ENCODE results near the gene CTCFL.

CTCFL gene

DNA sequence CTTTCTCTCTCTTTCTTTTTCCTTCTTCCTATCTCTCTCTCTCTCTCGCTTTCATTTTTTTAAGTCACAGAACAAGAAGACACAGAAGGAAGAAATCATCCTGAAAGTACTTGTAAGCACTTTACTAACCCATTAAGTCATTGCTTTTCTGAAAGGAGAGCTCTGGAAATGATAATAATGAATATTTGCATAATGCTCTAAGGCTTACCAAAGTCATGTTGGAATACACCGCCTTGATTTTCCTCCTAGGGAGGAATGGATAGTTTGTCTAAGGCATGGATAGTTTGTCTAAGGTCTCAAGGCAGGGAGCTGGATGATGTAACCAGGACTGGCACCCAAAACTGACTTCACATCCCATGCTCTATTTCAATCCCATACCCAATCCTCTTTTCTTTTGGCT is 12.9 kb upstream of the CTCFL start:
- peaks cover 9% of the 10 kb centered on the region for H3K9me3 ChIP-seq (ENCODE audit: insufficient read depth, low read depth, low read length)
- H3K36me3 ChIP-seq (ENCODE audit: control insufficient read depth in 1 of 2, insufficient read depth in 2 of 2, low read length in 2 of 2), result no peaks in the 10 kb centered on the region
- 100% methylated on average over 1 of the region's 2 CpGs for WGBS (ENCODE audit: extremely low coverage, insufficient coverage, insufficient read length)
- no peaks in the 10 kb centered on the region for H3K79me1 ChIP-seq (ENCODE audit: low read length)
- no peaks in the 10 kb centered on the region for H3K79me2 ChIP-seq (ENCODE audit: control insufficient read depth, insufficient read depth, low read length, poor library complexity)
- H3K27me3 ChIP-seq (ENCODE audit: insufficient read depth, low read length), result no peaks in the 10 kb centered on the region
- no peak overlapping the region for H3K27ac ChIP-seq (ENCODE audit: low read depth, low read length)
- H2AK5ac ChIP-seq (ENCODE audit: low read length), result no peak overlapping the region
- H4K8ac ChIP-seq (ENCODE audit: low read depth, low read length), result no peak overlapping the region
- no peak overlapping the region for H3K14ac ChIP-seq (ENCODE audit: low read length)
- H2BK120ac ChIP-seq (ENCODE audit: insufficient read depth, low read length, poor library complexity), result no peak overlapping the region
- H3K4me2 ChIP-seq (ENCODE audit: low read length), result no peak overlapping the region
- H3K4ac ChIP-seq (ENCODE audit: low read depth, low read length), result no peak overlapping the region
- no peak overlapping the region for H3K18ac ChIP-seq (ENCODE audit: low read length)
- no peak for DNase-seq
- H3K23ac ChIP-seq (ENCODE audit: low read length), result no peak overlapping the region
- no peak overlapping the region for H3K9ac ChIP-seq (ENCODE audit: low read length)
- no peak overlapping the region for H2BK5ac ChIP-seq (ENCODE audit: low read depth, low read length, poor library complexity)
- H2AFZ ChIP-seq (ENCODE audit: insufficient read depth, low read length, poor library complexity), result no peak overlapping the region
- no peak overlapping the region for H4K91ac ChIP-seq (ENCODE audit: low read depth, low read length)
- H3K4me3 ChIP-seq (ENCODE audit: low read depth, low read length), result no peak overlapping the region
- no peak overlapping the region for H4K12ac ChIP-seq (ENCODE audit: low read depth, low read length)
- no peaks in the 10 kb centered on the region for H3K4me1 ChIP-seq (ENCODE audit: control insufficient read depth in 1 of 2, insufficient read depth in 2 of 2, low read length in 2 of 2)
- no peak overlapping the region for H2BK12ac ChIP-seq (ENCODE audit: low read length)

- no peak overlapping the region for H4K12ac ChIP-seq (ENCODE audit: low read depth, low read length)
- H4K91ac ChIP-seq (ENCODE audit: low read depth, low read length), result no peak overlapping the region
- H3K23ac ChIP-seq (ENCODE audit: low read length), result no peak overlapping the region
- H2BK120ac ChIP-seq (ENCODE audit: insufficient read depth, low read length, poor library complexity), result no peak overlapping the region
- no peak overlapping the region for H3K18ac ChIP-seq (ENCODE audit: low read length)
- H4K8ac ChIP-seq (ENCODE audit: low read depth, low read length), result no peak overlapping the region
- no peaks in the 10 kb centered on the region for H3K79me2 ChIP-seq (ENCODE audit: control insufficient read depth, insufficient read depth, low read length, poor library complexity)
- H2BK5ac ChIP-seq (ENCODE audit: low read depth, low read length, poor library complexity), result no peak overlapping the region
- H2AK5ac ChIP-seq (ENCODE audit: low read length), result no peak overlapping the region
- H3K36me3 ChIP-seq (ENCODE audit: control insufficient read depth in 1 of 2, insufficient read depth in 2 of 2, low read length in 2 of 2), result no peaks in the 10 kb centered on the region
- WGBS (ENCODE audit: extremely low coverage, insufficient coverage, insufficient read length), result no CpG with 5 or more reads among the region's 4 CpGs
- no peak overlapping the region for H3K4me2 ChIP-seq (ENCODE audit: low read length)
- no peaks in the 10 kb centered on the region for H3K27me3 ChIP-seq (ENCODE audit: insufficient read depth, low read length)
- peaks cover 9% of the 10 kb centered on the region for H3K9me3 ChIP-seq (ENCODE audit: insufficient read depth, low read depth, low read length)
- peak in 1 of 2 donors; percentile 28 for DNase-seq
- no peaks in the 10 kb centered on the region for H3K79me1 ChIP-seq (ENCODE audit: low read length)
- H3K4me3 ChIP-seq (ENCODE audit: low read depth, low read length), result no peak overlapping the region
- H3K4ac ChIP-seq (ENCODE audit: low read depth, low read length), result no peak overlapping the region
- H2BK12ac ChIP-seq (ENCODE audit: low read length), result no peak overlapping the region
- H3K9ac ChIP-seq (ENCODE audit: low read length), result no peak overlapping the region
- no peak overlapping the region for H2AFZ ChIP-seq (ENCODE audit: insufficient read depth, low read length, poor library complexity)
- no peak overlapping the region for H3K14ac ChIP-seq (ENCODE audit: low read length)
- H3K27ac ChIP-seq (ENCODE audit: low read depth, low read length), result no peak overlapping the region
- H3K4me1 ChIP-seq (ENCODE audit: control insufficient read depth in 1 of 2, insufficient read depth in 2 of 2, low read length in 2 of 2), result no peaks in the 10 kb centered on the region
These were observed 12.1 kb upstream of the CTCFL start for GRCh38 chr20:57536771-57537724.

DNA sequence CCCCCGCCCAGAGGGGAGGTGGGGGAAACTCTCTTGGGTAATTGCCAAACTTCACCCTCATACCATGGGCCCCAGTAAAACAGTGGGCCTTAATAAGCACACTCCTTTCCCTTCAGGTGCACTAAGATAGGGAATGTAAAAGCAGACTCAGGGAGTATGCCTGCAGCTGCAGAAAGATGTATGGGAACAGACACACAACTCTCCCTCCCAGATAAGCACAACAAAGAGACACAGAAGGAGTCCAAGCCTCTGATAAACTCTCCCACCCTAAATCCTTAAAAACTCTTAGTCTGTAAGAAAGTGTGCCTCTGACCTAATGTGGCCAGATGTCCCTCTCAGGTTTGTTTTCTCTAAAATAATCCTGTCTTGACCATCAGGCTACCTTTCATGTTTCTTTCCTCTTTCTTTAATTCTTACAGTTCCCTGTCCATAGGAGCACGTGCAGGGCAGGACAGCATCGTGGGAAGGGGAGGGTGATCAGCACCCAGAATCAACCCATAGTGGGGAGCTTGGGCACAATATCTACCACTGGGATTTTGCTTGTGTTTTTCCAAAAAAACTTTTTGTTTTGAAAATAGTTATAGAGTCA is 11.3 kb upstream of the CTCFL start:
- Histone ChIP-seq H3K14ac (ENCODE audit: low read length) (no peak overlapping the region), H3K27me3 (ENCODE audit: insufficient read depth, low read length) (no peaks in the 10 kb centered on the region), H3K27ac (ENCODE audit: low read depth, low read length) (no peak overlapping the region), H3K79me1 (ENCODE audit: low read length) (no peaks in the 10 kb centered on the region), H3K23ac (ENCODE audit: low read length) (no peak overlapping the region), H2AK5ac (ENCODE audit: low read length) (no peak overlapping the region), H4K8ac (ENCODE audit: low read depth, low read length) (no peak overlapping the region), H2BK5ac (ENCODE audit: low read depth, low read length, poor library complexity) (no peak overlapping the region), H3K4me1 (ENCODE audit: control insufficient read depth in 1 of 2, insufficient read depth in 2 of 2, low read length in 2 of 2) (no peaks in the 10 kb centered on the region), H2AFZ (ENCODE audit: insufficient read depth, low read length, poor library complexity) (no peak overlapping the region), H3K4me3 (ENCODE audit: low read depth, low read length) (no peak overlapping the region), H4K12ac (ENCODE audit: low read depth, low read length) (no peak overlapping the region), H2BK12ac (ENCODE audit: low read length) (no peak overlapping the region), H3K9ac (ENCODE audit: low read length) (no peak overlapping the region), H3K18ac (ENCODE audit: low read length) (no peak overlapping the region), H3K9me3 (ENCODE audit: insufficient read depth, low read depth, low read length) (peaks cover 9% of the 10 kb centered on the region), H3K36me3 (ENCODE audit: control insufficient read depth in 1 of 2, insufficient read depth in 2 of 2, low read length in 2 of 2) (no peaks in the 10 kb centered on the region), H3K4me2 (ENCODE audit: low read length) (no peak overlapping the region), H2BK120ac (ENCODE audit: insufficient read depth, low read length, poor library complexity) (no peak overlapping the region), H3K4ac (ENCODE audit: low read depth, low read length) (no peak overlapping the region), H3K79me2 (ENCODE audit: control insufficient read depth, insufficient read depth, low read length, poor library complexity) (no peaks in the 10 kb centered on the region), H4K91ac (ENCODE audit: low read depth, low read length) (no peak overlapping the region)
- no CpG with 5 or more reads among the region's 3 CpGs for WGBS (ENCODE audit: extremely low coverage, insufficient coverage, insufficient read length)
- no peak for DNase-seq

GRCh38 chr20:57535297-57535696 is 10.4 kb upstream of the CTCFL start:
- Histone ChIP-seq H3K27me3 (ENCODE audit: insufficient read depth, low read length) (no peaks in the 10 kb centered on the region), H3K18ac (ENCODE audit: low read length) (no peak overlapping the region), H2BK5ac (ENCODE audit: low read depth, low read length, poor library complexity) (no peak overlapping the region), H3K79me1 (ENCODE audit: low read length) (no peaks in the 10 kb centered on the region), H3K9me3 (ENCODE audit: insufficient read depth, low read depth, low read length) (peaks cover 9% of the 10 kb centered on the region), H2BK12ac (ENCODE audit: low read length) (no peak overlapping the region), H3K4ac (ENCODE audit: low read depth, low read length) (no peak overlapping the region), H2AK5ac (ENCODE audit: low read length) (no peak overlapping the region), H4K8ac (ENCODE audit: low read depth, low read length) (no peak overlapping the region), H3K4me2 (ENCODE audit: low read length) (no peak overlapping the region), H4K91ac (ENCODE audit: low read depth, low read length) (no peak overlapping the region), H3K4me3 (ENCODE audit: low read depth, low read length) (no peak overlapping the region), H3K14ac (ENCODE audit: low read length) (no peak overlapping the region), H2AFZ (ENCODE audit: insufficient read depth, low read length, poor library complexity) (no peak overlapping the region), H3K9ac (ENCODE audit: low read length) (no peak overlapping the region), H4K12ac (ENCODE audit: low read depth, low read length) (no peak overlapping the region), H3K27ac (ENCODE audit: low read depth, low read length) (no peak overlapping the region), H3K23ac (ENCODE audit: low read length) (no peak overlapping the region), H3K36me3 (ENCODE audit: control insufficient read depth in 1 of 2, insufficient read depth in 2 of 2, low read length in 2 of 2) (no peaks in the 10 kb centered on the region), H3K79me2 (ENCODE audit: control insufficient read depth, insufficient read depth, low read length, poor library complexity) (no peaks in the 10 kb centered on the region), H3K4me1 (ENCODE audit: control insufficient read depth in 1 of 2, insufficient read depth in 2 of 2, low read length in 2 of 2) (no peaks in the 10 kb centered on the region), H2BK120ac (ENCODE audit: insufficient read depth, low read length, poor library complexity) (no peak overlapping the region)
- no peak for DNase-seq
- no CpG with 5 or more reads among the region's 5 CpGs for WGBS (ENCODE audit: extremely low coverage, insufficient coverage, insufficient read length)

Data from trophoblast cell (in vitro differentiated cells and primary cell).